Right hindlimb (tissue), 1 donor: Measurements from ENCODE around the gene CACFD1.

Experiments used
- DNase-seq: peaks from one replicate; pipeline ENCODE4 v3.0.0-alpha.2; 2018

Gene CACFD1

DNA sequence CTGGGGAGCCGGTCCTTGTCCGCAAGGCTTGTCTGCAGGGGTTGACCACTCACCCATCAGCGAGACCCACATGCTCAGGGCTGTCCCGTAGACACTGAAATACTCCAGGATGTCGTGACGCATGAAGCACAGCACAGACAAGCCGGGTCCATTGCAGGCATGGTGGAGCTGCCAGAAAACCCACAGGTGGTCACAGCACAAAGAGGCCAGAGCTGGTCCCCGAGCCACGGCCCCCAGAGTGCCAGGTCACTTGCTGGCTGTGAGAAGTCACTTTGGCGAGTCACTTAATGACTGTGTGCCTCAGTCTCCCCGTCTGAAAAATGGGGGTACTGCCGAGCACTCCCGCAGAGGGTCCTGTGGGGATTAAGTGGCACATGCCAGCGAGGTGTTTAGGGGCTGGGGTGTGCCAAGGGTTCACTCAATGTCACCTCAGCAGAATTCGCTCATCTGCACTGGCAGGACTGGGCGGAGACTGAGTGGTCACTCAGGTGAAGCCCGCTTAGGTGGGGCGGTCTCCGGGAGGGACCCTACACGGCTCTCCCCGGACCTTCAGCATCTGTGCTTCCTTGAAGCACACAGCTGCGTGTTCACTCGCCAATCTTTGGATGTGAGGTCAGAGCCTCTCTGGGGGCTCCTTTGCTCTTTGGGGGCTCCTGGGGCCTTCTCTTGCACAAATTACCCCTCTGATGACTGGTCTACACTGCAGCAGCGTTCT, 60.5 kb downstream of the CACFD1 start:
- no peak for DNase-seq
